Measurements from ENCODE around the gene MLLT3. TPM values are rescaled to one million over a fixed set of nuclear protein-coding genes. Genes with fewer than 3 reads are reported as not detected.

The MLLT3 gene
- total and polyA plus RNA-seq, 2 of the 13 experiments (the other 11 are each of a cell fraction or from before 2014, with no cell fraction given), result 12.3 to 12.6 TPM

- ChIA-PET CTCF (ENCODE audit: low intra/inter-chr PET ratio, low total read pairs) (no interaction called here), POLR2A (no interaction called here)
- Histone ChIP-seq H3K27ac (ENCODE audit: extremely low read length, insufficient read depth, low read length) (no peak overlapping the region), H3K9ac (ENCODE audit: insufficient read depth, low read depth, low read length) (no peak overlapping the region), H3K4me3 (replicated peaks in 1 of 3; ENCODE audit: insufficient read depth in 1 of 3, low read depth in 2 of 3, low read length in 3 of 3) (no peak overlapping the region), H2AFZ (ENCODE audit: low read length) (no peak overlapping the region), H4K20me1 (ENCODE audit: insufficient read depth, low read length) (no peaks in the 10 kb centered on the region), H3K9me3 (ENCODE audit: low read length) (no peaks in the 10 kb centered on the region), H3K36me3 (replicated peaks in 1 of 2; ENCODE audit: control insufficient read depth in 1 of 2, insufficient read depth in 2 of 2, low read length in 2 of 2) (no peaks in the 10 kb centered on the region), H3K4me2 (ENCODE audit: low read depth, low read length) (no peak overlapping the region), H3K27me3 (ENCODE audit: control insufficient read depth in 1 of 2, insufficient read depth in 2 of 2, low read length in 2 of 2) (peaks cover 0 to 5% of the 10 kb centered on the region in 2 experiments; a peak in 1 of 5 replicates), H3K79me2 (ENCODE audit: insufficient read depth, low read length) (no peaks in the 10 kb centered on the region), H3K4me1 (ENCODE audit: insufficient read depth, low read length) (no peaks in the 10 kb centered on the region)
- intact Hi-C loops (cut with micrococcal nuclease; ENCODE audit: unreplicated experiment), result no loop called here
- ATAC-seq, result no peak
- no TSS peak for BruUV-seq (replicated peaks)
- TF ChIP-seq SMYD3 (CRISPR knock-in tag; IDR thresholded peaks at IDR 0.05), result no peak
- TF ChIP-seq KAT7 (CRISPR knock-in tag; IDR thresholded peaks at IDR 0.05; ENCODE audit: borderline replicate concordance), result no peak
- no peak for TF ChIP-seq TBX2 (CRISPR knock-in tag; IDR thresholded peaks at IDR 0.05; ENCODE audit: borderline replicate concordance)
- peak; percentile 92 for TF ChIP-seq MAFF (IDR thresholded peaks at IDR 0.05; ENCODE audit: low read depth, low read length)
- TF ChIP-seq MAFK (conservative IDR thresholded peaks at IDR 0.05 in 1 of 2, IDR thresholded peaks at IDR 0.05 in 1 of 2; ENCODE audit: low read length in 2 of 2), result peak; percentile 86 to 95
- TF ChIP-seq ZBTB8A (CRISPR knock-in tag; IDR thresholded peaks at IDR 0.05; ENCODE audit: borderline replicate concordance, low read depth), result no peak
- no peak for FAIRE-seq
- in situ Hi-C loops (cut with HindIII; ENCODE audit: extremely low pct_ligation_motif_present, low pct_unique_long_range_greater_than_20kb), result no loop called here
- DNase-seq (ENCODE audit: low spot score), result no peak
These were observed 291.6 kb downstream of the MLLT3 start for GRCh38 chr9:20330688-20331087.

- Histone ChIP-seq H3K9ac (ENCODE audit: insufficient read depth, low read depth, low read length) (no peak overlapping the region), H3K4me1 (ENCODE audit: insufficient read depth, low read length) (no peaks in the 10 kb centered on the region), H3K27me3 (ENCODE audit: control insufficient read depth in 1 of 2, insufficient read depth in 2 of 2, low read length in 2 of 2) (peaks cover 0 to 11% of the 10 kb centered on the region in 2 experiments; a peak in 1 of 5 replicates), H3K4me2 (ENCODE audit: low read depth, low read length) (no peak overlapping the region), H3K36me3 (replicated peaks in 1 of 2; ENCODE audit: control insufficient read depth in 1 of 2, insufficient read depth in 2 of 2, low read length in 2 of 2) (no peaks in the 10 kb centered on the region), H3K27ac (ENCODE audit: extremely low read length, insufficient read depth, low read length) (no peak overlapping the region), H2AFZ (ENCODE audit: low read length) (no peak overlapping the region), H3K4me3 (replicated peaks in 1 of 3; ENCODE audit: insufficient read depth in 1 of 3, low read depth in 2 of 3, low read length in 3 of 3) (no peak overlapping the region), H3K79me2 (ENCODE audit: insufficient read depth, low read length) (no peaks in the 10 kb centered on the region), H4K20me1 (ENCODE audit: insufficient read depth, low read length) (no peaks in the 10 kb centered on the region), H3K9me3 (ENCODE audit: low read length) (no peaks in the 10 kb centered on the region)
- intact Hi-C loops (cut with micrococcal nuclease; ENCODE audit: unreplicated experiment), result no loop called here
- ATAC-seq (no peak), DNase-seq (ENCODE audit: low spot score) (no peak), FAIRE-seq (no peak)
- in situ Hi-C loops (cut with HindIII; ENCODE audit: extremely low pct_ligation_motif_present, low pct_unique_long_range_greater_than_20kb), result no loop called here
- WGBS (ENCODE audit: low lambda C conversion rate), result 15% methylated on average over 2 of the region's 2 CpGs
- TF ChIP-seq ZNF572 (CRISPR knock-in tag; IDR thresholded peaks at IDR 0.05) (no peak), IKZF4 (CRISPR knock-in tag; IDR thresholded peaks at IDR 0.05; ENCODE audit: borderline replicate concordance, low read depth, not compliant biosample characterization) (no peak), NFIB (CRISPR knock-in tag; IDR thresholded peaks at IDR 0.05; ENCODE audit: borderline replicate concordance) (no peak), RELA (CRISPR knock-in tag; IDR thresholded peaks at IDR 0.05) (no peak), HOXA5 (CRISPR knock-in tag; IDR thresholded peaks at IDR 0.05) (no peak), SP2 (CRISPR knock-in tag; IDR thresholded peaks at IDR 0.05) (no peak), HBP1 (CRISPR knock-in tag; IDR thresholded peaks at IDR 0.05; ENCODE audit: low read depth) (no peak), ZNF441 (CRISPR knock-in tag; IDR thresholded peaks at IDR 0.05; ENCODE audit: borderline replicate concordance) (no peak), ZNF512B (CRISPR knock-in tag; IDR thresholded peaks at IDR 0.05; ENCODE audit: borderline replicate concordance) (no peak)
- CTCF ChIA-PET (ENCODE audit: low intra/inter-chr PET ratio, low total read pairs), result no interaction called here
- POLR2A ChIA-PET, result no interaction called here
- BruUV-seq (replicated peaks), result no TSS peak
These were observed 295.8 kb downstream of the MLLT3 start for GRCh38 chr9:20326516-20326915.

Data from HepG2 (cell line).